ENCODE measurements around the gene TBC1D16.

GRCh38 chr17:79883202-79883601 is 152.5 kb downstream of the TBC1D16 start:
- TF ChIP-seq POLR2A (IDR thresholded peaks at IDR 0.05) = no peak
- no peak for TF ChIP-seq CTCF (IDR thresholded peaks at IDR 0.05)
